Endodermal cell (in vitro differentiated cells): Measurements from ENCODE around the gene AMPD3. TPM values are rescaled to one million over a fixed set of nuclear protein-coding genes. Genes with fewer than 3 reads are reported as not detected.

Experiments
- DNase-seq: peaks from one replicate; pipeline ENCODE4 v3.0.0-alpha.2; 2017
- H3K27ac ChIP-seq: 2 replicates; pipeline ENCODE4 v1.5.1; 2013; ENCODE audit warnings: mild to moderate bottlenecking, low read depth, low read length, moderate library complexity
- H3K27me3 ChIP-seq: 2 replicates; pipeline ENCODE4 v1.6.1; 2013; ENCODE audit warnings: mild to moderate bottlenecking, low read length, moderate library complexity; ENCODE audit not compliant: insufficient read depth, control insufficient read depth, poor library complexity, severe bottlenecking
- H3K36me3 ChIP-seq: 2 replicates; pipeline ENCODE4 v1.7.0; 2013; ENCODE audit warnings: mild to moderate bottlenecking, low read length, moderate library complexity; ENCODE audit not compliant: control insufficient read depth, insufficient read depth
- H3K4me1 ChIP-seq: one replicate; pipeline ENCODE4 v1.7.0; 2013; ENCODE audit warnings: low read length; ENCODE audit not compliant: control insufficient read depth, insufficient read depth
- H3K4me3 ChIP-seq: 2 replicates; pipeline ENCODE4 v1.5.1; 2013; ENCODE audit warnings: mild to moderate bottlenecking, low read length, moderate library complexity
- H3K9ac ChIP-seq: 2 replicates; pipeline ENCODE4 v1.6.1; 2013; ENCODE audit warnings: mild to moderate bottlenecking, low read length, moderate library complexity; ENCODE audit not compliant: poor library complexity, severe bottlenecking; ENCODE audit errors: extremely low read depth
- H3K9me3 ChIP-seq: 2 replicates; pipeline ENCODE4 v1.6.1; 2013; ENCODE audit warnings: mild to moderate bottlenecking, low read length, moderate library complexity; ENCODE audit not compliant: control insufficient read depth
- H3K27ac Mint-ChIP-seq: 2 replicates; pipeline ENCODE4 v1.8.0; 2020; ENCODE audit warnings: mixed read lengths
- H3K27me3 Mint-ChIP-seq: 2 replicates; pipeline ENCODE4 v1.8.0; 2021; ENCODE audit warnings: mild to moderate bottlenecking, mixed read lengths; ENCODE audit not compliant: insufficient read depth
- H3K36me3 Mint-ChIP-seq: 2 replicates; pipeline ENCODE4 v1.8.0; 2020; ENCODE audit warnings: low read depth, mixed read lengths
- H3K4me1 Mint-ChIP-seq: 2 replicates; pipeline ENCODE4 v1.8.0; 2020; ENCODE audit warnings: mixed read lengths
- H3K4me3 Mint-ChIP-seq: 2 replicates; pipeline ENCODE4 v1.8.0; 2020; ENCODE audit warnings: mild to moderate bottlenecking, moderate library complexity, mixed read lengths
- H3K9me3 Mint-ChIP-seq: 2 replicates; pipeline ENCODE4 v1.8.0; 2020; ENCODE audit warnings: mild to moderate bottlenecking, mixed read lengths
- WGBS, 2 experiments: methylation state at CpG; one replicate each; pipeline versions ENCODE4 v1.1.5 to v1.1.7; 2013; ENCODE audit warnings: missing lambda C conversion rate in 2 of 2, mixed read lengths in 1 of 2; ENCODE audit not compliant: insufficient coverage in 1 of 2, insufficient read length in 1 of 2; 5-methylcytosine and 5-hydroxymethylcytosine counted together
- total RNA-seq, 2 donors: library from RNA; stranded (reverse); fragmentation: NEBNext Ultra II Directional in 1 of 2; extraction: Animal tissue kit (Norgen Biotek cat#: 25700) in 1 of 2; gene quantifications; 2 replicates in 1 of 2; 3 replicates in 1 of 2; pipeline ENCODE4 v1.2.1, GENCODE V29; 2021
- TF ChIP-seq, protein P1 (sequence below): fragments of 200-600 bp; sonication (generic); conservative IDR thresholded peaks from 2 replicates; pipeline ENCODE4 v1.5.0; 2021; ENCODE audit warnings: antibody characterized with exemption, mild to moderate bottlenecking

AMPD3 gene
- total RNA-seq, 2 donors from 2014 or later, result 7.1 to 7.9 TPM

DNA sequence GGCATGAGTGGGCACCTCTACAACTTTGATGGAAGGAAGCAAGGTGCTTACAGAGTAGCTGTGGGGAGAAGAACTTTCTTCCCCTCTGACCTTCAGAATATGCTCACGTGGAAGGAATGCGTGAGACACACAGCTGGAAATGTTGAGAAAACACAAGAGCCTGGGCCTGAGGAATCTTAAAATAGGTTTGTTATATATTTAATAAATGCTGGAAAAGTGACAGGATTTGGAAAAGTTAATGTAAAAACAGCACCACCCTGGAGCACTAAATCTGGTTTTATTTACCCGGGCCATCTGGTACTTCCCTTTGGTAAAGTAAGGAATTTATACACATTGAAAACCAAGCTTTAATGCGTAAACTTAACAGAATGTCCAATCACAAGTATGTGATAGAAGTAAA lies 14.0 kb upstream of the AMPD3 start:
- Histone ChIP-seq H3K27ac (no peak overlapping the region), H3K9ac (no peak overlapping the region), H3K27me3 (no peaks in the 10 kb centered on the region), H3K36me3 (no peaks in the 10 kb centered on the region), H3K4me3 (no peak overlapping the region), H3K9me3 (no peaks in the 10 kb centered on the region), H3K4me1 (no peaks in the 10 kb centered on the region)
- TF ChIP-seq, protein P1, sequence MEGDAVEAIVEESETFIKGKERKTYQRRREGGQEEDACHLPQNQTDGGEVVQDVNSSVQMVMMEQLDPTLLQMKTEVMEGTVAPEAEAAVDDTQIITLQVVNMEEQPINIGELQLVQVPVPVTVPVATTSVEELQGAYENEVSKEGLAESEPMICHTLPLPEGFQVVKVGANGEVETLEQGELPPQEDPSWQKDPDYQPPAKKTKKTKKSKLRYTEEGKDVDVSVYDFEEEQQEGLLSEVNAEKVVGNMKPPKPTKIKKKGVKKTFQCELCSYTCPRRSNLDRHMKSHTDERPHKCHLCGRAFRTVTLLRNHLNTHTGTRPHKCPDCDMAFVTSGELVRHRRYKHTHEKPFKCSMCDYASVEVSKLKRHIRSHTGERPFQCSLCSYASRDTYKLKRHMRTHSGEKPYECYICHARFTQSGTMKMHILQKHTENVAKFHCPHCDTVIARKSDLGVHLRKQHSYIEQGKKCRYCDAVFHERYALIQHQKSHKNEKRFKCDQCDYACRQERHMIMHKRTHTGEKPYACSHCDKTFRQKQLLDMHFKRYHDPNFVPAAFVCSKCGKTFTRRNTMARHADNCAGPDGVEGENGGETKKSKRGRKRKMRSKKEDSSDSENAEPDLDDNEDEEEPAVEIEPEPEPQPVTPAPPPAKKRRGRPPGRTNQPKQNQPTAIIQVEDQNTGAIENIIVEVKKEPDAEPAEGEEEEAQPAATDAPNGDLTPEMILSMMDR, result no peak
- H3K36me3 Mint-ChIP-seq, result no peaks in the 10 kb centered on the region
- H3K27me3 Mint-ChIP-seq, result peaks cover 2% of the 10 kb centered on the region
- H3K27ac Mint-ChIP-seq, result no peak overlapping the region
- no peak for DNase-seq
- no peaks in the 10 kb centered on the region for H3K4me1 Mint-ChIP-seq
- no peaks in the 10 kb centered on the region for H3K9me3 Mint-ChIP-seq
- H3K4me3 Mint-ChIP-seq, result no peak overlapping the region
- 90 to 98% methylated on average over 2 to 4 of the region's 4 CpGs for WGBS, 2 experiments

DNA sequence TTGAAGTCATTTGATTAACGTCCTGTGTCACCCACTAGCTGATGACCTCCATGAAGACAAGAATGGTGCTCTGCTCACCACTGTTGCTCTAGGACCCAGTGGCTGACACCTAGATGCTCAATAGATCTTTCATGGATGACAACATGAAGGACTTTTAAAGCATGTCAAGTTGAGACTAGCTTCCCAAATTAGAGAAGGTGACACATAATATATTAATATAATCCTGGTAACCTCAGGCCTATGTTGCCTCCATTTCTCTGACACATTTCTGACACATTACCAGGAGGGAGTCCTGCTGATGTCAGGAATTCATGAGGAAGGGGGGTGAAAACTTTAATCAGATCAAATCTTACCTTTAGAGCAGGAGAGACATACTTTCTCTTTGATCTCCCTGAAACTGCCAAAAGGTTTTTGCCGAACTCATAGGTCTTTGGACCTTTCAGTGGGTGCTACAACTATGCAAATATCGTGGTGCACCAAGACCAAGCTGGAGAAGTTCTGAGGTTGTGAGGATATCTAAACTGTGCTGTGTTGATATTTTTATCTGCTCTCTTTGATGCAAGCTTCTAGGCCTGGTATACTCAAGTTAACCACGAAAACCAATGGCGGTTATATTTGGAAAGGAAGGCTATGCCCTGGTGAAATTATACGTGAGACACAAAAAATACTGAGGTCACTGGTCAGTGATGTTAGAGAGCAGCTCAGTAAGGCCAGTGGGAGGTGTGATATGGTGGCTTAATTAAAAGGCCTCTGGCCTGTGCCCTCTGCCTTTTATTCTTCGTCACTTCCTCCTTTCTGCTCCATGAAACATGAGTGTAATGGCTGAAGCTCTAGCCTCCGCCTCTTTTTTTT lies 13.2 kb upstream of the AMPD3 start:
- no peaks in the 10 kb centered on the region for H3K9me3 Mint-ChIP-seq
- no peak overlapping the region for H3K27ac ChIP-seq
- H3K4me3 ChIP-seq, result no peak overlapping the region
- H3K27me3 ChIP-seq, result no peaks in the 10 kb centered on the region
- no peaks in the 10 kb centered on the region for H3K36me3 ChIP-seq
- no peak overlapping the region for H3K9ac ChIP-seq
- H3K9me3 ChIP-seq, result no peaks in the 10 kb centered on the region
- no peaks in the 10 kb centered on the region for H3K4me1 Mint-ChIP-seq
- H3K4me3 Mint-ChIP-seq, result no peak overlapping the region
- no peak overlapping the region for H3K27ac Mint-ChIP-seq
- TF ChIP-seq, protein P1, result no peak
- DNase-seq, result no peak
- no peaks in the 10 kb centered on the region for H3K4me1 ChIP-seq
- WGBS, 2 experiments, result 95 to 100% methylated on average over 6 of the region's 8 CpGs
- no peaks in the 10 kb centered on the region for H3K36me3 Mint-ChIP-seq
- no peaks in the 10 kb centered on the region for H3K27me3 Mint-ChIP-seq

DNA sequence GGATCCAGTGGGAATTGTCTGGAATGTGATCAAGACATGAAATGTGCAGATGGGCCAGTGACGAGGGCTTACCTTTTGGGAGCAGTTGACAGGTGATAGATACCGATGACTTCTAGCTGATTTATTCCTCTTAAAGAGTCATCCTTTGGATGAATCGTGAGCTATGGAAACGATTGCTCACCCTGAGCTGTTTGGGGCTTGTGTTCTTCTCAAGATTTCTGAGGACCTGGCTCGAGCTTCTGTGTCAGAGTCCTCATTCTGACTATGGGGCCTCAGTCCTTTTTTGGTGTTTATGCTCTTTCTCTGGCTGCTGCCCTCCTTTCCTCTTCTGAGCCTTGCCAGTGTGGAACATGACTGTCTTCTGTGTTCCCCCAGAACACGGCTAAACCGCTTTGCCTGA lies 11.9 kb upstream of the AMPD3 start:
- no peak overlapping the region for H3K4me3 Mint-ChIP-seq
- H3K4me3 ChIP-seq, result no peak overlapping the region
- 96 to 98% methylated on average over 5 to 7 of the region's 7 CpGs for WGBS, 2 experiments
- no peaks in the 10 kb centered on the region for H3K36me3 Mint-ChIP-seq
- no peak overlapping the region for H3K27ac Mint-ChIP-seq
- no peaks in the 10 kb centered on the region for H3K36me3 ChIP-seq
- H3K9ac ChIP-seq, result no peak overlapping the region
- no peaks in the 10 kb centered on the region for H3K27me3 Mint-ChIP-seq
- TF ChIP-seq, protein P1, result no peak
- H3K4me1 ChIP-seq, result no peaks in the 10 kb centered on the region
- H3K27ac ChIP-seq, result no peak overlapping the region
- no peaks in the 10 kb centered on the region for H3K27me3 ChIP-seq
- no peaks in the 10 kb centered on the region for H3K9me3 Mint-ChIP-seq
- H3K4me1 Mint-ChIP-seq, result no peaks in the 10 kb centered on the region
- H3K9me3 ChIP-seq, result no peaks in the 10 kb centered on the region
- DNase-seq, result no peak
